Prostate gland (tissue), 2 donors: ENCODE data around the gene SLC35F3. TPM values are rescaled to one million over a fixed set of nuclear protein-coding genes. Genes with fewer than 3 reads are reported as not detected.
A peak's percentile ranks its signal among the peaks of the same experiment; 100 is the strongest.

Source experiments
- DNase-seq: peaks from one replicate; pipeline ENCODE4 v3.0.0-alpha.2; 2019; ENCODE audit warnings: low spot score
- H3K27ac ChIP-seq, 2 donors: fragments of 200-600 bp; sonication (generic); 2 replicates each; pipeline ENCODE4 v1.5.1; 2017 to 2019
- H3K27me3 ChIP-seq: fragments of 200-600 bp; sonication (generic); replicated peaks from 2 replicates; pipeline ENCODE4 v1.5.1; 2019; ENCODE audit not compliant: insufficient read depth
- H3K36me3 ChIP-seq, 2 donors: fragments of 200-600 bp; sonication (generic); 1 replicate in 1 of 2; 2 replicates in 1 of 2; pipeline versions ENCODE4 v1.5.1 to v1.8.1; 2017 to 2019
- H3K4me1 ChIP-seq: fragments of 200-600 bp; sonication (generic); replicated peaks from 2 replicates; pipeline ENCODE4 v1.5.1; 2019
- H3K4me3 ChIP-seq, 2 donors: fragments of 200-600 bp; sonication (generic); 2 replicates each; pipeline ENCODE4 v1.5.1; 2017 to 2019
- H3K9me3 ChIP-seq: fragments of 200-600 bp; sonication (generic); 2 replicates; pipeline ENCODE4 v1.5.1; 2017
- CTCF ChIP-seq, 4 experiments: fragments of 200-600 bp in 2 of 4; fragments of 450-650 bp in 2 of 4; sonication (generic) in 2 of 4; IDR thresholded peaks; 1 replicate in 3 of 4; 2 replicates in 1 of 4; pipeline ENCODE4 v1.5.1; 2016 to 2019; ENCODE audit warnings: antibody characterized with exemption in 4 of 4, mild to moderate bottlenecking in 2 of 4, moderate library complexity in 2 of 4
- POLR2A ChIP-seq: fragments of 450-650 bp; IDR thresholded peaks from one replicate; pipeline ENCODE4 v1.6.1; 2016; ENCODE audit warnings: antibody characterized with exemption, mild to moderate bottlenecking
- POLR2AphosphoS5 ChIP-seq: sonication (generic); formaldehyde crosslinking; IDR thresholded peaks from one replicate; pipeline ENCODE4 v1.6.1; 2017; ENCODE audit warnings: antibody characterized with exemption
- WGBS: methylation state at CpG from one replicate; pipeline ENCODE4 v1.1.5; 2018; 5-methylcytosine and 5-hydroxymethylcytosine counted together
- intact Hi-C: fragments of 100-400 bp; cut with DNase I; formaldehyde crosslinking; loops from one replicate; pipeline ENCODE4 v1.14.2; 2022
- total RNA-seq, 2 donors: library from RNA; depleted of rRNA; stranded (reverse); fragments of >200 nt; gene quantifications; one replicate each; pipeline ENCODE4 v1.1.0, GENCODE V29; 2016

The SLC35F3 gene
- total RNA-seq, 2 donors from 2014 or later, result 0.34 to 0.64 TPM

GRCh38 chr1:234107416-234108021 is 203.0 kb downstream of the SLC35F3 start:
- Histone ChIP-seq H3K27me3 (no peaks in the 10 kb centered on the region), H3K27ac (no peak overlapping the region), H3K4me1 (no peaks in the 10 kb centered on the region), H3K4me3 (no peak overlapping the region), H3K9me3 (no peaks in the 10 kb centered on the region), H3K36me3 (no peaks in the 10 kb centered on the region)
- intact Hi-C loops, result no loop called here
- TF ChIP-seq POLR2A (no peak), CTCF (IDR thresholded peaks at IDR 0.05) (no peak), POLR2AphosphoS5 (peak; percentile 83)
- 55% methylated on average over 3 of the region's 3 CpGs for WGBS
- peak; percentile 19 for DNase-seq

- Histone ChIP-seq H3K4me3 (no peak overlapping the region), H3K36me3 (no peaks in the 10 kb centered on the region), H3K27ac (no peak overlapping the region), H3K27me3 (no peaks in the 10 kb centered on the region), H3K4me1 (no peaks in the 10 kb centered on the region), H3K9me3 (no peaks in the 10 kb centered on the region)
- 59% methylated on average over 3 of the region's 3 CpGs for WGBS
- DNase-seq, result no peak
- intact Hi-C loops, result no loop called here
- TF ChIP-seq CTCF (IDR thresholded peaks at IDR 0.05) (no peak), POLR2A (no peak), POLR2AphosphoS5 (no peak)
These were observed 204.4 kb downstream of the SLC35F3 start for GRCh38 chr1:234108921-234109320.

GRCh38 chr1:234109840-234110239 is 205.4 kb downstream of the SLC35F3 start:
- 82% methylated on average over 5 of the region's 5 CpGs for WGBS
- Histone ChIP-seq H3K4me3 (no peak overlapping the region), H3K27me3 (no peaks in the 10 kb centered on the region), H3K9me3 (no peaks in the 10 kb centered on the region), H3K36me3 (no peaks in the 10 kb centered on the region), H3K27ac (no peak overlapping the region), H3K4me1 (no peaks in the 10 kb centered on the region)
- no peak for DNase-seq
- intact Hi-C loops, result loop anchor here (10.0 kb wide), 1 partner anchor 205 kb away; no protein-coding TSS in a partner anchor
- TF ChIP-seq POLR2AphosphoS5 (no peak), POLR2A (no peak), CTCF (IDR thresholded peaks at IDR 0.05) (no peak)

GRCh38 chr1:234111458-234112142 is 207.1 kb downstream of the SLC35F3 start:
- WGBS, result 60% methylated on average over 15 of the region's 17 CpGs
- no peak for TF ChIP-seq POLR2AphosphoS5
- no peak for TF ChIP-seq POLR2A
- no peak for TF ChIP-seq CTCF (IDR thresholded peaks at IDR 0.05)
- intact Hi-C loops, result loop anchor here (10.0 kb wide), 1 partner anchor 203 kb away; no protein-coding TSS in a partner anchor

More at GRCh38 chr1:234111458-234112142, 207.1 kb downstream of the SLC35F3 start:
- H3K36me3 ChIP-seq, result no peaks in the 10 kb centered on the region
- no peak overlapping the region for H3K4me3 ChIP-seq
- H3K9me3 ChIP-seq, result no peaks in the 10 kb centered on the region
- H3K27ac ChIP-seq, result no peak overlapping the region
- H3K27me3 ChIP-seq, result no peaks in the 10 kb centered on the region
- peak; percentile 5 for DNase-seq
- no peaks in the 10 kb centered on the region for H3K4me1 ChIP-seq
